Heart right ventricle (tissue), 16 donors: ENCODE data around the gene TENM4. TPM values are rescaled to one million over a fixed set of nuclear protein-coding genes. Genes with fewer than 3 reads are reported as not detected.

Experiments used
- ATAC-seq, 8 donors: fragments of 200-7000 bp; cut with Tn5 transposase; one replicate each; pipeline ENCODE4 v1.9.1; 2020; ENCODE audit warnings: mild to moderate bottlenecking in 8 of 8, moderate library complexity in 8 of 8, moderate number of reproducible peaks in 1 of 8
- DNase-seq, 2 donors: peaks; one replicate each; pipeline ENCODE4 v3.0.0-alpha.2; 2020
- H3K27ac ChIP-seq, 10 donors: fragments of 200-600 bp; sonication (generic) in 2 of 10; one replicate each; pipeline versions ENCODE4 v1.5.0 to v1.8.0; 2020 to 2022; ENCODE audit warnings: mild to moderate bottlenecking in 3 of 10
- H3K27me3 ChIP-seq, 7 donors: fragments of 200-600 bp; one replicate each; pipeline ENCODE4 v1.8.0; 2021 to 2022; ENCODE audit warnings: mild to moderate bottlenecking in 2 of 7
- H3K36me3 ChIP-seq, 9 donors: fragments of 200-600 bp; sonication (generic) in 1 of 9; one replicate each; pipeline versions ENCODE4 v1.5.0 to v1.8.0; 2020 to 2022; ENCODE audit warnings: mild to moderate bottlenecking in 2 of 9
- H3K4me1 ChIP-seq, 9 donors: fragments of 200-600 bp; sonication (generic) in 1 of 9; one replicate each; pipeline versions ENCODE4 v1.5.0 to v1.8.0; 2020 to 2022; ENCODE audit warnings: mild to moderate bottlenecking in 4 of 9
- H3K4me3 ChIP-seq, 10 donors: fragments of 200-600 bp; sonication (generic) in 2 of 10; one replicate each; pipeline versions ENCODE4 v1.5.0 to v1.8.0; 2020 to 2022; ENCODE audit warnings: mild to moderate bottlenecking in 7 of 10, moderate library complexity in 2 of 10
- H3K9me3 ChIP-seq, 11 donors: fragments of 200-600 bp in 10 of 11; sonication (generic) in 2 of 11; one replicate each; pipeline versions ENCODE4 v1.5.0 to v1.8.0; 2013 to 2022; ENCODE audit warnings: mild to moderate bottlenecking in 2 of 11, control low read depth in 1 of 11, moderate library complexity in 1 of 11
- WGBS, 2 donors: extraction: QIAGEN DNeasy Blood & Tissue Kit; methylation state at CpG; one replicate each; pipeline ENCODE4 v1.1.7; 2013; ENCODE audit warnings: inconsistent platforms in 1 of 2; 5-methylcytosine and 5-hydroxymethylcytosine counted together
- intact Hi-C, 10 donors: fragments of 100-400 bp; cut with DNase I; formaldehyde crosslinking; loops; one replicate each; pipeline versions ENCODE4 v1.11.1 to v1.14.2; 2022
- polyA plus RNA-seq, 2 donors: library from polyadenylated mRNA; stranded (reverse); fragments of 200-250 nt; gene quantifications; one replicate each; pipeline ENCODE4 v1.2.3, GENCODE V29; 2013
- total RNA-seq, 10 donors: library from RNA; stranded (reverse); fragmentation: NEBNext Ultra II Directional in 3 of 10; extraction: Animal tissue kit (Norgen Biotek cat#: 25700) in 3 of 10; gene quantifications; one replicate each; pipeline versions ENCODE4 v1.2.1 to v1.2.4, GENCODE V29; 2021 to 2023
- TF ChIP-seq, protein P1 (sequence below), 9 donors: fragments of 200-600 bp; sonication (generic) in 2 of 9; IDR thresholded peaks; one replicate each; pipeline versions ENCODE4 v1.5.0 to v1.8.0; 2021 to 2022; ENCODE audit warnings: antibody characterized with exemption in 9 of 9, mild to moderate bottlenecking in 5 of 9, moderate library complexity in 1 of 9
- donor health status: Arrhythmogenic right ventricular cardiomyopathy.
- donor health status: ischemic (EF 13 %, LVEDD 7.1; RV severe dilation, severe dysfunction).
- donor health status: healthy with polysubstance abuse.
- donor health status: DM: no; HTN: yes; CAD: no.
- donor health status: DM: no; HTN: no; CAD: no.
- donor health status: ischemic (EF 25% LVEDD 6.9; RV normal size, moderate dysfunction).
- donor health status: ischemic (EF 25% LVEDD 5.7; RV mildly dilated, moderate dysfunction).
- donor health status: healthy.
- donor health status: DM: yes; HTN: yes; CAD: no.
- donor health status: Ischemic cardiomyopathy.
- donor health status: ischemic (EF 35%, LVEDD 5.7; RV mildly dilated, moderate dysfunction).
- donor health status: nonischemic (EF 11% LVEDD 7.7; RV severe dilation, severe dysfunction).
- donor health status: DM: yes; HTN: yes; CAD: no.
- donor health status: PGD.
- donor health status: ischemic (EF 29% LVEDD 5.4; RV normal size, mild dysfunction).
- donor health status: nonischemic (EF 23%, LVEDD 6.1; RV moderate dilation, normal function).

TENM4 gene
- total and polyA plus RNA-seq, 12 donors = 0.10 to 3.6 (median 0.91) TPM

GRCh38 chr11:79374727-79375126 lies 66.1 kb downstream of the TENM4 start:
- H3K9me3 ChIP-seq = peaks cover 0 to 7% (median 0%) of the 10 kb centered on the region in 11 donors
- intact Hi-C loops = no loop called here
- no peak overlapping the region for H3K27ac ChIP-seq
- TF ChIP-seq, protein P1, sequence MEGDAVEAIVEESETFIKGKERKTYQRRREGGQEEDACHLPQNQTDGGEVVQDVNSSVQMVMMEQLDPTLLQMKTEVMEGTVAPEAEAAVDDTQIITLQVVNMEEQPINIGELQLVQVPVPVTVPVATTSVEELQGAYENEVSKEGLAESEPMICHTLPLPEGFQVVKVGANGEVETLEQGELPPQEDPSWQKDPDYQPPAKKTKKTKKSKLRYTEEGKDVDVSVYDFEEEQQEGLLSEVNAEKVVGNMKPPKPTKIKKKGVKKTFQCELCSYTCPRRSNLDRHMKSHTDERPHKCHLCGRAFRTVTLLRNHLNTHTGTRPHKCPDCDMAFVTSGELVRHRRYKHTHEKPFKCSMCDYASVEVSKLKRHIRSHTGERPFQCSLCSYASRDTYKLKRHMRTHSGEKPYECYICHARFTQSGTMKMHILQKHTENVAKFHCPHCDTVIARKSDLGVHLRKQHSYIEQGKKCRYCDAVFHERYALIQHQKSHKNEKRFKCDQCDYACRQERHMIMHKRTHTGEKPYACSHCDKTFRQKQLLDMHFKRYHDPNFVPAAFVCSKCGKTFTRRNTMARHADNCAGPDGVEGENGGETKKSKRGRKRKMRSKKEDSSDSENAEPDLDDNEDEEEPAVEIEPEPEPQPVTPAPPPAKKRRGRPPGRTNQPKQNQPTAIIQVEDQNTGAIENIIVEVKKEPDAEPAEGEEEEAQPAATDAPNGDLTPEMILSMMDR (IDR thresholded peaks at IDR 0.05) = no peak
- ATAC-seq = no peak
- DNase-seq = no peak
- H3K36me3 ChIP-seq = no peaks in the 10 kb centered on the region
- H3K27me3 ChIP-seq = peaks cover 0 to 18% (median 11%) of the 10 kb centered on the region in 7 donors
- WGBS, 2 donors = 74 to 76% methylated on average over 7 of the region's 7 CpGs
- no peak overlapping the region for H3K4me3 ChIP-seq
- no peaks in the 10 kb centered on the region for H3K4me1 ChIP-seq

GRCh38 chr11:79371724-79372123 lies 69.1 kb downstream of the TENM4 start:
- ATAC-seq = no peak
- intact Hi-C loops = no loop called here
- 32 to 38% methylated on average over 2 of the region's 2 CpGs for WGBS, 2 donors
- no peak overlapping the region for H3K27ac ChIP-seq
- no peaks in the 10 kb centered on the region for H3K4me1 ChIP-seq
- peaks cover 0 to 1% (median 0%) of the 10 kb centered on the region in 11 donors for H3K9me3 ChIP-seq
- H3K27me3 ChIP-seq = peaks cover 0 to 19% (median 12%) of the 10 kb centered on the region in 7 donors
- no peak overlapping the region for H3K4me3 ChIP-seq
- TF ChIP-seq, protein P1 (IDR thresholded peaks at IDR 0.05) = no peak
- H3K36me3 ChIP-seq = no peaks in the 10 kb centered on the region
- DNase-seq = no peak

- Histone ChIP-seq H3K9me3 (no peaks in the 10 kb centered on the region), H3K27ac (no peak overlapping the region), H3K4me1 (no peaks in the 10 kb centered on the region), H3K36me3 (no peaks in the 10 kb centered on the region), H3K4me3 (no peak overlapping the region), H3K27me3 (peaks cover 0 to 19% (median 12%) of the 10 kb centered on the region in 7 donors)
- intact Hi-C loops = no loop called here
- DNase-seq (no peak), ATAC-seq (no peak)
- WGBS, 2 donors = 60 to 66% methylated on average over 1 of the region's 1 CpG
- TF ChIP-seq, protein P1 (IDR thresholded peaks at IDR 0.05) = no peak
Measured at GRCh38 chr11:79371152-79371551, 69.7 kb downstream of the TENM4 start.

DNA sequence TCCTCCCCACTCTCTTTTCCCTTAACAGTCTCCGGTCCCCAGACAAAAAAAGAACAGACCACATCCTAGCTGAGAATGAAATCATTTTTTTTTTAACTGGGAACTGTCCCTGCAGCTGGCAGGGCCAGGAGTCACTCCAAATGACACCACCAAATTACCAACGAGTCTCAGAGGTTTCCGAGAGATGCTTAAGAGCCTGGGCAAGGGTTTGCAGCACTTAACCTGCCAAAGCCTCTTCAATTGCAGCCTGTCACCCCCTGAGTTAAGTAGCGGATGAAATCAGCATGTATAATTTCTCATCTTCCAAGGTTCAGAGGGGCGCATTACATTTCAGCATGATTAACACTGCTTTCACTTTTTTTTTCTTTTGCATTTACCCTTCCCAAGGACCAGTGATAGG lies 71.8 kb downstream of the TENM4 start:
- TF ChIP-seq, protein P1 (IDR thresholded peaks at IDR 0.05) = no peak
- WGBS, 2 donors = 67 to 74% methylated on average over 5 of the region's 5 CpGs
- no peak for ATAC-seq
- peaks cover 0 to 21% (median 11%) of the 10 kb centered on the region in 7 donors for H3K27me3 ChIP-seq
- no peak overlapping the region for H3K27ac ChIP-seq
- H3K36me3 ChIP-seq = no peaks in the 10 kb centered on the region
- no peaks in the 10 kb centered on the region for H3K9me3 ChIP-seq
- no peak overlapping the region for H3K4me3 ChIP-seq
- intact Hi-C loops = no loop called here
- no peak for DNase-seq
- no peaks in the 10 kb centered on the region for H3K4me1 ChIP-seq
